OCI-LY1 (cell line): ENCODE results near the gene ALDH1B1.

ENCODE experiments used
- H2AFZ ChIP-seq: fragments of 200-600 bp; sonication (generic), shearing (Covaris generic); 2 replicates; pipeline ENCODE4 v1.6.0; 2014; ENCODE audit warnings: antibody characterized with exemption, mild to moderate bottlenecking, low read length
- H3F3A ChIP-seq: fragments of 200-600 bp; sonication (generic), shearing (Covaris generic); 2 replicates; pipeline ENCODE4 v1.6.0; 2014; ENCODE audit warnings: mild to moderate bottlenecking, antibody characterized with exemption, low read length, moderate library complexity; ENCODE audit not compliant: insufficient read depth
- H3K27ac ChIP-seq: fragments of 200-600 bp; sonication (generic); 2 replicates; pipeline ENCODE4 v1.5.1; 2014; ENCODE audit warnings: low read length, mixed run types, mild to moderate bottlenecking, low read depth; ENCODE audit not compliant: poor library complexity, severe bottlenecking
- H3K27me3 ChIP-seq: fragments of 200-600 bp; sonication (generic); 2 replicates; pipeline ENCODE4 v1.6.0; 2014; ENCODE audit warnings: antibody characterized with exemption, mild to moderate bottlenecking, low read length, moderate library complexity; ENCODE audit not compliant: insufficient read depth
- H3K36me3 ChIP-seq: fragments of 200-600 bp; sonication (generic); 2 replicates; pipeline ENCODE4 v1.6.1; 2014; ENCODE audit warnings: mild to moderate bottlenecking, antibody characterized with exemption, low read length, moderate library complexity, mixed read lengths; ENCODE audit not compliant: insufficient read depth
- H3K4me1 ChIP-seq: fragments of 200-600 bp; sonication (generic); 2 replicates; pipeline ENCODE4 v1.5.1; 2014; ENCODE audit warnings: mild to moderate bottlenecking, low read length, moderate library complexity; ENCODE audit not compliant: insufficient read depth, severe bottlenecking
- H3K4me2 ChIP-seq: fragments of 200-600 bp; sonication (generic), shearing (Covaris generic); 2 replicates; pipeline ENCODE4 v1.6.1; 2014; ENCODE audit warnings: low read length
- H3K4me3 ChIP-seq: fragments of 200-600 bp; sonication (generic); 2 replicates; pipeline ENCODE4 v1.5.1; 2014; ENCODE audit warnings: low read length, low read depth, mild to moderate bottlenecking, mixed read lengths; ENCODE audit not compliant: poor library complexity, severe bottlenecking
- H3K79me2 ChIP-seq: fragments of 200-600 bp; shearing (Covaris generic); 2 replicates; pipeline ENCODE4 v1.6.1; 2016; ENCODE audit warnings: mixed run types, low read length, mixed read lengths; ENCODE audit not compliant: insufficient read depth
- H3K9ac ChIP-seq: fragments of 200-600 bp; sonication (generic), shearing (Covaris generic); 2 replicates; pipeline ENCODE4 v1.6.1; 2014; ENCODE audit warnings: mild to moderate bottlenecking, low read length, mixed read lengths
- H3K9me2 ChIP-seq: fragments of 200-600 bp; sonication (generic), shearing (Covaris generic); 2 replicates; pipeline ENCODE4 v1.6.1; 2014; ENCODE audit warnings: low read depth, mild to moderate bottlenecking, low read length, mixed read lengths
- H3K9me3 ChIP-seq: fragments of 200-600 bp; shearing (Covaris generic); 2 replicates; pipeline ENCODE4 v1.6.1; 2014; ENCODE audit warnings: low read length, mixed read lengths
- H4K20me1 ChIP-seq: fragments of 200-600 bp; sonication (generic), shearing (Covaris generic); 2 replicates; pipeline ENCODE4 v1.6.0; 2016; ENCODE audit warnings: mild to moderate bottlenecking, low read length; ENCODE audit not compliant: insufficient read depth
- CTCF ChIP-seq: fragments of 200-600 bp; sonication (generic), shearing (Covaris generic); IDR thresholded peaks from 2 replicates; pipeline ENCODE4 v1.5.1; 2017; ENCODE audit warnings: mild to moderate bottlenecking, antibody characterized with exemption, low read length, moderate library complexity, mixed read lengths
- EZH2 ChIP-seq: fragments of 200-600 bp; sonication (generic), shearing (Covaris generic); IDR thresholded peaks from 2 replicates; pipeline ENCODE4 v1.8.0; 2017; ENCODE audit warnings: borderline replicate concordance, mixed run types, mild to moderate bottlenecking, antibody characterized with exemption, low read length, moderate library complexity, mixed read lengths

The ALDH1B1 gene

GRCh38 chr9:38352530-38353328 is 39.8 kb upstream of the ALDH1B1 start:
- no peaks in the 10 kb centered on the region for H3K79me2 ChIP-seq
- H3K4me3 ChIP-seq, result no peak overlapping the region
- H3K27ac ChIP-seq, result no peak overlapping the region
- H3K27me3 ChIP-seq, result no peaks in the 10 kb centered on the region
- H3K4me2 ChIP-seq, result no peak overlapping the region
- H3F3A ChIP-seq, result no peaks in the 10 kb centered on the region
- no peaks in the 10 kb centered on the region for H3K4me1 ChIP-seq
- H3K9ac ChIP-seq, result no peak overlapping the region
- no peak for TF ChIP-seq EZH2
- TF ChIP-seq CTCF, result no peak
- no peak overlapping the region for H2AFZ ChIP-seq
- H3K9me2 ChIP-seq, result no peaks in the 10 kb centered on the region
- H3K36me3 ChIP-seq, result no peaks in the 10 kb centered on the region
- no peaks in the 10 kb centered on the region for H3K9me3 ChIP-seq
- H4K20me1 ChIP-seq, result no peaks in the 10 kb centered on the region

GRCh38 chr9:38355115-38355514 is 37.4 kb upstream of the ALDH1B1 start:
- H3K79me2 ChIP-seq, result no peaks in the 10 kb centered on the region
- H3K4me2 ChIP-seq, result no peak overlapping the region
- no peaks in the 10 kb centered on the region for H3K4me1 ChIP-seq
- no peaks in the 10 kb centered on the region for H3F3A ChIP-seq
- H2AFZ ChIP-seq, result no peak overlapping the region
- TF ChIP-seq CTCF (no peak), EZH2 (no peak)
- H4K20me1 ChIP-seq, result no peaks in the 10 kb centered on the region
- no peak overlapping the region for H3K9ac ChIP-seq
- H3K27me3 ChIP-seq, result no peaks in the 10 kb centered on the region
- no peaks in the 10 kb centered on the region for H3K36me3 ChIP-seq
- H3K27ac ChIP-seq, result no peak overlapping the region
- H3K9me2 ChIP-seq, result no peaks in the 10 kb centered on the region
- no peak overlapping the region for H3K4me3 ChIP-seq
- no peaks in the 10 kb centered on the region for H3K9me3 ChIP-seq

GRCh38 chr9:38355517-38356120 is 36.9 kb upstream of the ALDH1B1 start:
- H3K4me1 ChIP-seq, result no peaks in the 10 kb centered on the region
- no peak overlapping the region for H3K4me2 ChIP-seq
- no peaks in the 10 kb centered on the region for H3F3A ChIP-seq
- H3K27ac ChIP-seq, result no peak overlapping the region
- no peaks in the 10 kb centered on the region for H3K27me3 ChIP-seq
- H3K36me3 ChIP-seq, result no peaks in the 10 kb centered on the region
- no peak for TF ChIP-seq CTCF
- TF ChIP-seq EZH2, result no peak
- H3K9me3 ChIP-seq, result no peaks in the 10 kb centered on the region
- H3K79me2 ChIP-seq, result no peaks in the 10 kb centered on the region
- no peak overlapping the region for H3K4me3 ChIP-seq
- H4K20me1 ChIP-seq, result no peaks in the 10 kb centered on the region
- no peaks in the 10 kb centered on the region for H3K9me2 ChIP-seq
- H3K9ac ChIP-seq, result no peak overlapping the region
- H2AFZ ChIP-seq, result no peak overlapping the region
